Measurements from ENCODE around the gene CBX5.

- TF ChIP-seq EP300 (conservative IDR thresholded peaks at IDR 0.05; ENCODE audit: poor library complexity, severe bottlenecking), result no peak
- peak; percentile 40 for TF ChIP-seq CTCF (IDR thresholded peaks at IDR 0.05; ENCODE audit: poor library complexity, severe bottlenecking)
- TF ChIP-seq EZH2 (IDR thresholded peaks at IDR 0.05; ENCODE audit: borderline replicate concordance, insufficient read depth, low read length, poor library complexity, severe bottlenecking), result no peak
- no peak for TF ChIP-seq POLR2AphosphoS5 (IDR thresholded peaks at IDR 0.05)
- TF ChIP-seq SMC3 (conservative IDR thresholded peaks at IDR 0.05; ENCODE audit: poor library complexity), result peak; percentile 39
- TF ChIP-seq RAD21 (conservative IDR thresholded peaks at IDR 0.05), result peak; percentile 18
- TF ChIP-seq, protein P1, sequence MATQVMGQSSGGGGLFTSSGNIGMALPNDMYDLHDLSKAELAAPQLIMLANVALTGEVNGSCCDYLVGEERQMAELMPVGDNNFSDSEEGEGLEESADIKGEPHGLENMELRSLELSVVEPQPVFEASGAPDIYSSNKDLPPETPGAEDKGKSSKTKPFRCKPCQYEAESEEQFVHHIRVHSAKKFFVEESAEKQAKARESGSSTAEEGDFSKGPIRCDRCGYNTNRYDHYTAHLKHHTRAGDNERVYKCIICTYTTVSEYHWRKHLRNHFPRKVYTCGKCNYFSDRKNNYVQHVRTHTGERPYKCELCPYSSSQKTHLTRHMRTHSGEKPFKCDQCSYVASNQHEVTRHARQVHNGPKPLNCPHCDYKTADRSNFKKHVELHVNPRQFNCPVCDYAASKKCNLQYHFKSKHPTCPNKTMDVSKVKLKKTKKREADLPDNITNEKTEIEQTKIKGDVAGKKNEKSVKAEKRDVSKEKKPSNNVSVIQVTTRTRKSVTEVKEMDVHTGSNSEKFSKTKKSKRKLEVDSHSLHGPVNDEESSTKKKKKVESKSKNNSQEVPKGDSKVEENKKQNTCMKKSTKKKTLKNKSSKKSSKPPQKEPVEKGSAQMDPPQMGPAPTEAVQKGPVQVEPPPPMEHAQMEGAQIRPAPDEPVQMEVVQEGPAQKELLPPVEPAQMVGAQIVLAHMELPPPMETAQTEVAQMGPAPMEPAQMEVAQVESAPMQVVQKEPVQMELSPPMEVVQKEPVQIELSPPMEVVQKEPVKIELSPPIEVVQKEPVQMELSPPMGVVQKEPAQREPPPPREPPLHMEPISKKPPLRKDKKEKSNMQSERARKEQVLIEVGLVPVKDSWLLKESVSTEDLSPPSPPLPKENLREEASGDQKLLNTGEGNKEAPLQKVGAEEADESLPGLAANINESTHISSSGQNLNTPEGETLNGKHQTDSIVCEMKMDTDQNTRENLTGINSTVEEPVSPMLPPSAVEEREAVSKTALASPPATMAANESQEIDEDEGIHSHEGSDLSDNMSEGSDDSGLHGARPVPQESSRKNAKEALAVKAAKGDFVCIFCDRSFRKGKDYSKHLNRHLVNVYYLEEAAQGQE (IDR thresholded peaks at IDR 0.05; ENCODE audit: borderline replicate concordance), result no peak
- TF ChIP-seq TAF1 (IDR thresholded peaks at IDR 0.05; ENCODE audit: low read depth), result no peak
- TF ChIP-seq MXI1 (conservative IDR thresholded peaks at IDR 0.05; ENCODE audit: poor library complexity, severe bottlenecking), result no peak
Measured at GRCh38 chr12:54294152-54294952, 14.4 kb upstream of the CBX5 start.

All from neural cell (in vitro differentiated cells).